Astrocyte of the cerebellum (primary cell): ENCODE results near the gene KCNT2.

ENCODE experiments used
- DNase-seq: peaks from one replicate; pipeline ENCODE4 v3.0.0-alpha.2; 2011; ENCODE audit warnings: low read depth
- H3K4me3 ChIP-seq: 2 replicates; pipeline ENCODE4 v1.5.1; 2011; ENCODE audit warnings: mild to moderate bottlenecking, low read depth, low read length, moderate library complexity
- in situ Hi-C: cut with HindIII; loops from 2 replicates; pipeline ENCODE4 v1.10.0; 2017; ENCODE audit warnings: low sequenced_read_pairs
- TF ChIP-seq, protein P1 (sequence below): IDR thresholded peaks from 2 replicates; pipeline ENCODE4 v1.5.1; 2012; ENCODE audit warnings: low read length, low read depth, moderate library complexity, mild to moderate bottlenecking; ENCODE audit errors: missing control alignments

Gene KCNT2

GRCh38 chr1:196423612-196424011 is 184.6 kb downstream of the KCNT2 start:
- TF ChIP-seq, protein P1, sequence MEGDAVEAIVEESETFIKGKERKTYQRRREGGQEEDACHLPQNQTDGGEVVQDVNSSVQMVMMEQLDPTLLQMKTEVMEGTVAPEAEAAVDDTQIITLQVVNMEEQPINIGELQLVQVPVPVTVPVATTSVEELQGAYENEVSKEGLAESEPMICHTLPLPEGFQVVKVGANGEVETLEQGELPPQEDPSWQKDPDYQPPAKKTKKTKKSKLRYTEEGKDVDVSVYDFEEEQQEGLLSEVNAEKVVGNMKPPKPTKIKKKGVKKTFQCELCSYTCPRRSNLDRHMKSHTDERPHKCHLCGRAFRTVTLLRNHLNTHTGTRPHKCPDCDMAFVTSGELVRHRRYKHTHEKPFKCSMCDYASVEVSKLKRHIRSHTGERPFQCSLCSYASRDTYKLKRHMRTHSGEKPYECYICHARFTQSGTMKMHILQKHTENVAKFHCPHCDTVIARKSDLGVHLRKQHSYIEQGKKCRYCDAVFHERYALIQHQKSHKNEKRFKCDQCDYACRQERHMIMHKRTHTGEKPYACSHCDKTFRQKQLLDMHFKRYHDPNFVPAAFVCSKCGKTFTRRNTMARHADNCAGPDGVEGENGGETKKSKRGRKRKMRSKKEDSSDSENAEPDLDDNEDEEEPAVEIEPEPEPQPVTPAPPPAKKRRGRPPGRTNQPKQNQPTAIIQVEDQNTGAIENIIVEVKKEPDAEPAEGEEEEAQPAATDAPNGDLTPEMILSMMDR: no peak
- in situ Hi-C loops: no loop called here
- no peak for DNase-seq

DNA sequence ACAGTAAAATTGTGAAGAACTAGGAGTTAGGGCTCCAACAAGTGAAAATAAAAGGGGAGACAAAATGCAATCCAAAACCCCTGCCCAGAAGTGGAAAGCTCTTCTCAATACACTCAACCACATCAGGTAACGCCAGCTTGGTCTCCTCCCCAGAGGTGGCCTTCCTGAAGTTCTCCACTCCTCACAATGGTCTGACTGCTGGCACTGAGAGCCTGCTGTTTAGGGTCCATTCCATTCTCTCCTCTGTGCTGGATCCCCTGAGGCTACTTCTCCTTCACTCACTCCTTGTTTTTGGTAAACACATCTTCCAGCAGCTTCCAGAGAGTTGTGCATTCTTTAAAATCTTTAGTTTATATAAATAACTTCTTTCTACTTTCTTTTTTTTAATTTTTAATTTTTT is 189.5 kb downstream of the KCNT2 start:
- TF ChIP-seq, protein P1: no peak

More at GRCh38 chr1:196423612-196424011, 184.6 kb downstream of the KCNT2 start:
- no peak overlapping the region for H3K4me3 ChIP-seq

DNA sequence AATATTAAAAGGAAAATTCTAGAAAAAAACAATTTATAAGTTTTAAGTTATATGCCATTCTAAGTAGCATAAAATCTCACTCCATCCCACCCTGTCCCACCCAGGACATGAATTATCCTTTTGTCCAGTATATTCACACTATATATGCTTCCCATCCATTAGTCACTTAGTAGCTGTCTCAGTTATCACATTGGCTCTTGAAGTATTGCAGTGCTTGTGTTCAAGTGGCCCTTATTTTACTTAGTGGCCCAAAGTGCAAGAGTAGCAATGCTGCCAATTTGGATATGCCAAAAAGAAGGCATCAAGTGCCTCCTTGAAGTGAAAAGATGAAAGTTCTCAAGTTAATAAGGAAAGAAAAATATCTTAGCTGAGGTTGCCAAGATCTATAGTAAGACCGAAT is 192.3 kb downstream of the KCNT2 start:
- TF ChIP-seq, protein P1: no peak
- DNase-seq: no peak
- H3K4me3 ChIP-seq: no peak overlapping the region
- in situ Hi-C loops: no loop called here

More for the DNA sequence above, 189.5 kb downstream of the KCNT2 start:
- DNase-seq: no peak
- H3K4me3 ChIP-seq: no peak overlapping the region
- in situ Hi-C loops: no loop called here

GRCh38 chr1:196412326-196412725 is 195.9 kb downstream of the KCNT2 start:
- no peak for DNase-seq
- in situ Hi-C loops: no loop called here

GRCh38 chr1:196410768-196411167 is 197.5 kb downstream of the KCNT2 start:
- TF ChIP-seq, protein P1: no peak
- H3K4me3 ChIP-seq: no peak overlapping the region
- in situ Hi-C loops: no loop called here
- DNase-seq: no peak

More at GRCh38 chr1:196412326-196412725, 195.9 kb downstream of the KCNT2 start:
- no peak overlapping the region for H3K4me3 ChIP-seq
- TF ChIP-seq, protein P1: no peak

DNA sequence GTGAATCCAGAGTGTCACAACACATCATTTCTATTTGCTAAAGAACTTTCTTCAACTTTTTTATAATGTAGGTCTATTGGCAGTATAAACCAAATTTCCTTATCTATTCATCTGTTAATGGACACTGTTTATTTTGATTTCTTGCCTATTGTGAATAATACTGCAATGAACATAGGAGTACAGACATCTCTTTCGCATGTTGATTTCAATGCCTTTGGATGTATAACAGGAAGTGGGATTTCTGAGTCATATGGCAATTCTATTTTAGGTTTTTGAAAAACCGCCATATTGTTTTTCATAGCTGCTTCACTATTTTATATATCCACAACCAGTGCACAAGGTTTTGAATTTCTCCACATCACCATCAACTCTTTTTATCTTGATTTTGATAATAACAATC is 198.7 kb downstream of the KCNT2 start:
- in situ Hi-C loops: no loop called here
- DNase-seq: no peak
- TF ChIP-seq, protein P1: no peak
- no peak overlapping the region for H3K4me3 ChIP-seq
